Stimulated activated CD4-positive, alpha-beta T cell treated with anti-CD3 and anti-CD28 coated beads, Interleukin-1b, Interleukin-23, amount 100 ng/mL, for 1 hour (primary cell): ENCODE results near the gene SCAMP3.
"Not testable (repeated sequence)": the region's sequence is repeated elsewhere in the genome, so short reads cannot be mapped to it uniquely, and the experiment has no call there.

Experiments
- DNase-seq, 2 donors: peaks; one replicate each; pipeline ENCODE4 v3.0.0-alpha.2; 2020; ENCODE audit warnings: low read depth in 2 of 2

The SCAMP3 gene

DNA sequence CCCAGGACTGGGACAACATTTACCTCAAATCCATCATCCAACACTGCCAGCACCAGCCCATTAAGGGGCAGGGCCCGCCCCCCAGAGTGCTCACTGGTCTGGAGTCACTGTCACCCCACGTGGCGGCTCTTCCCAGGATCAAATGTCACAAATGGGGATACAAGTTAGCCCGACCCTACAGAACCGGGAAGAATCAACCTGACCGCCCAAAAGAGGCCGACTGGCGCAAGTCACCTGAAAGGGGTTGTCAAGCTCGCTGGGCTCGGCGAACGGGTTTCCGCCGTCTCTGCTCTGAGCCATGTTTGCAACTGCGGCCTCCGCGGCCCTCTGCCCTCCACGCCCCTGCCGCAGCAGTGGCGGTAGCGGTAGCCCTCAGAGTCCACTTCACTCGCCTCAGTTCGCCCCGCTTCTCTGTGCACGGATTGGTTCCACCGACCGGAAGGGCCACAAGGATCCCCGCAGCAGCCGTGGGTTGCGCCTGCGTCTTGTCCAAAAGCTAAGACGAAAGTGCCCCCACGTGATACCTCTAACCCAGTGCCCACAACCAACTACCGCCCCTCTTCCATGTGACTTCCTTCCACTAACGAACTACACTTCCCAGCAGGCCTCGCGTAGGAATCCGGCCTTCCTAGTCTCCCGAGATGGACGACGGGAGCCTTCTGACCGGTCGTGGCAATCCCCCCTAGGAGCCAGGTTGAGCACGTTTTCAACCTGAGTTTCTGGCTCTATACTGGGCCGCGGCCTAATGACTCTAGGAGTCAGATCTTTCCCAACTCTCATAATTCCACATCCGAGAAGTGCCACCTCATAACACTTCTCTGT lies at the start of gene SCAMP3:
TSS of gene SCAMP3 (minus strand) at position 509 of the 822 bp plus-strand sequence. CDS start at position 300, 209 bp downstream.
- peak; percentile 63 to 71 for DNase-seq

- DNase-seq, result no peak
Observed at GRCh38 chr1:155309423-155310021, 47.4 kb upstream of the SCAMP3 start.

DNA sequence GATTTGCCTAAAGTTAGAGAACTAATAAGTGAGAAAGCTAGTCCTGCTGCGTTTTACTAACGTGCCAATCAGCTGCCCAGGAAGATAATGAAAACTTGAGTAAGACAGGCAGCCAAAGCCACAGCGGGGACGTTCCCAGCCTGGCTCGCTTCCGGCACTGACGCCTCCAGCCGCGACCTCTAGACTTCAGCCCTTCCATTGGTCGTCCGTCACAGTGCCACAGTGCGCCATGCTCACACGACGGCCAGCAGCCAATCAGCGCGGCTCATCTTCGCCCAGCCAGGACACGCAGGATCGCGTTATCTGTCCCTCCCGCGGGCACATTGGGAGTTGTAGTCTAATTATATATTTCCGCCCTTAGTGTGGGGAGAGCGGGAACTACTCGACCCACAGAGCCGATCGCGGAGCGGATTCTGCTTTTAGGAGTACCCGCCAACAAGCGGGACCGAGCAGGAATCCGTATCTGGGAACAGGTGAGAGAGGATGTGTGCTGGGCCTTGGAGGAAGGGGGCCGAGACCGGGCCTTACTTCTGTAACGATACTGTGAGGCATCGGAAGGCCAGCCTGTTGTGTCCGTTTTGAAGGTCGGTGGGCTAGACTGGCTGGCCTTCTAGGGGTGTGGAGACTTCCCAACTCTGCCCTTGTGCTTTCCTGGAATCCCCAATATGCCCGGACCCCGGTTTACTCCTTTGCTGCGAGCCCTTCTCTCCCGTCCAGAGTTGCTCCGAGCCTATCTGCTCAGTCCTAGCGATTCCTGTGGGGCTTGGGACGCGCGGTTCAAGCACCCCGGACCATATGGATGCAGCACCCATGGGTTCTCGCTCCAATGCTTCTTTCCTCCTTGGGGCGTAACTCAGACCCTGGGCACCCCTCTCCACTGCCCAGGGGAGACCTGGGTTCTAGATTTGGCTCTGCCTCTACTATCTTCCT lies 46.6 kb upstream of the SCAMP3 start, which contains the start of gene FDPS:
TSS of gene FDPS (plus strand) at position 374 of the 930 bp plus-strand sequence. CDS start 924 bp downstream, outside the sequence.
- DNase-seq, result peak; percentile 86 to 93

- DNase-seq, result no peak
Observed at GRCh38 chr1:155307247-155307740, 45.1 kb upstream of the SCAMP3 start.

GRCh38 chr1:155305881-155306391 lies 43.8 kb upstream of the SCAMP3 start:
- DNase-seq, result no peak

DNA sequence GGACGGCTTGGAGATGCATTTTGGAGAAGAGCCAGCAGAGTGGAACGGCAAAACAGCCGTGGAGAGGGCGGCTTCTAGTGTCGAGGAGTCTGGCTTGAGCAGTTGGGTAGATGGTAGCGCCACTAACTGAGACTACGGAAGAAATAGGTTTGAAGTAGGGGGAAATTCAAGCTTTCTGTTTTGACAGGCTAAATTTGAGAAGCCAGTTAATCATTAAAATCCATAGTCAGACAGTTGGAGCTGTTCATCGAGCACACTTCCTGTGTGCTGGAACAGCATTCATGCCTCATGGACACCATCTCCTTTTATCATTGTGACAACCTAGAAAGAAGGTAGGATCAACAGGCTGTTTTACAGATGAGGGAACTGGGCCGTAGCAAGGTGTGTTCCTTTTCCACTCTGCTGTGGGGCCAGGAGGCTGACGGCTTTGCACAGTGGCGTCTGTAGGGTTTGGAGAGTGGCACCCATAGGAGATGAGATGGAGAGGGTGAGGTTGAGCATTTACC lies 42.5 kb upstream of the SCAMP3 start:
- no peak for DNase-seq

- no peak for DNase-seq
Observed at GRCh38 chr1:155301342-155301841, 39.2 kb upstream of the SCAMP3 start, which contains the start of gene PKLR. PKLR (minus strand) TSS chr1:155301438; CDS start chr1:155301395, 43 bp downstream.

DNA sequence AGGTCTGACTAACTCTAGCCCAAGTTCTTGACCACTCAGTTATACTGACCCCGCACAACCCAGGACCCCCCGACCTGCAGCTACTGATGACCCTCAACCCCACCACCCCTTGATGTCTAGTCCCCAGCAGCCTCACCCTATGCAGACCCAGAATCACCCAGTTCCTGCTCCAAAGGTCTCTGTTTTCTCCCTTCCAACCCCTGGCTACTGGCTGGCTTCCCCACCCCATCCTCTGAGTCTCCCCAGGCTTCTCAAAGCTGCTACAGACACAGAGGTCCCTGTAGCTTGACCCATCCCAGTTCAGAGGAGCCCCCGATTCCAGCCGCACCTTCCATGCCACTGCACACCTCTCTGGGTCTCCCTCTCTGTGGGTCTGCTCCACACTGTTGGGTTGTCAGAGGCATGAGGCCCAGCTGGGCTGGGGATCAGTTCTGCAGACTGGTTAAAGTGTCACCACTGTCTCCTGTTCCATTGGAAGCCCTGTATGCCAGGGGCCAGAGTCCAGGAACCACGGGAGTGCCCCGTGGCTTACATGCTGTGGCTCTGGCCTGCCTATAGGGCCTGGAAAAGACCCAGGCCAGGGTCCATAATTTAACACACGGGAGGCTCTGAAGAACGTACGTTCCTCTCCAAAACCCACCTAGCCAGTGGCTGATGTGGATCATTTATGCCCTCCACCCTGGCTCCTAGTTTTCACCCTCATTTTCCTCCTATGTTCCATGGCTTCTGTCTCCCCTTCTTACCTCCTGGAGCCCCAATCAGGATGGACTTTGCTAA lies 38.6 kb upstream of the SCAMP3 start:
- no peak for DNase-seq

GRCh38 chr1:155300024-155300423 lies 37.9 kb upstream of the SCAMP3 start:
- no peak for DNase-seq

DNA sequence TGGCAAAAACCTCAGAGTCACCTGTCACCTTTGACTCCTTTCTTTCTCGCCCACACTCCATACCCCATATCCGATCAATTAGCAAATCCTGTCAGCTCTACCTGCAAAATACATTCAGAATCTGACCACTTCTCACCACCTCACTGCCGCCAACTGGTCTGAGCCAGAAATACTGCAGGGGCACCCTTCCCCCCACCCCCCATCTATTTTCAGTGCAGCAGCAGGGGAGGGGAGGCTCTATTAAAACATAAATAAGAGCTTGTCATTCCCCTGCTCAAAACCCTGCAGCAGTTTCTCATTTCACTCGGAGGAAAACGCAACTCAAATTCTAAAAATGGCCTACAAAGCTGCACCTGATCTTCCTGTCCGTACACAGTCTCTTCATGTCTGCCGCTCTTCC lies 35.2 kb upstream of the SCAMP3 start:
- no peak for DNase-seq

DNA sequence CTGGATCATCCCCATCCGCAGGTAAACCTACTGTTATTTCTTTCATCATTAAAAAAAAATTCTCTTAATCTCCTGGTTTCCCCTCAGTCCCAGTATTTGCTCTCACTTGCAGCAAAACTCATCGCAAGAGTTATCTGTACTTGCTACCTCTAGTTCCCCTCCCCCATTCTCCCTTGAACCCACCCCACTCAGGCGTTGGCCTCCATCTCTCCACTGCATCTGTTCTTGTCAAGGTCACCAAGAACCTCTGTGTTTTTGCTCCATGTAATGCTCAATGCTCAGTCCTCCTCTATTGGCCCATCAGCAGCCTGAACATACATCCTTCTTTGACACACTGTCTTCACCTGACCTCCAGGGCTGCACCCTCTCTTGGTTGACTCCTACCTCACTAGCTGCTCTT lies 34.5 kb upstream of the SCAMP3 start:
- no peak for DNase-seq

GRCh38 chr1:155295942-155296267 lies 33.7 kb upstream of the SCAMP3 start:
- no peak for DNase-seq

GRCh38 chr1:155295183-155295941 lies 33.2 kb upstream of the SCAMP3 start:
- no peak for DNase-seq

DNA sequence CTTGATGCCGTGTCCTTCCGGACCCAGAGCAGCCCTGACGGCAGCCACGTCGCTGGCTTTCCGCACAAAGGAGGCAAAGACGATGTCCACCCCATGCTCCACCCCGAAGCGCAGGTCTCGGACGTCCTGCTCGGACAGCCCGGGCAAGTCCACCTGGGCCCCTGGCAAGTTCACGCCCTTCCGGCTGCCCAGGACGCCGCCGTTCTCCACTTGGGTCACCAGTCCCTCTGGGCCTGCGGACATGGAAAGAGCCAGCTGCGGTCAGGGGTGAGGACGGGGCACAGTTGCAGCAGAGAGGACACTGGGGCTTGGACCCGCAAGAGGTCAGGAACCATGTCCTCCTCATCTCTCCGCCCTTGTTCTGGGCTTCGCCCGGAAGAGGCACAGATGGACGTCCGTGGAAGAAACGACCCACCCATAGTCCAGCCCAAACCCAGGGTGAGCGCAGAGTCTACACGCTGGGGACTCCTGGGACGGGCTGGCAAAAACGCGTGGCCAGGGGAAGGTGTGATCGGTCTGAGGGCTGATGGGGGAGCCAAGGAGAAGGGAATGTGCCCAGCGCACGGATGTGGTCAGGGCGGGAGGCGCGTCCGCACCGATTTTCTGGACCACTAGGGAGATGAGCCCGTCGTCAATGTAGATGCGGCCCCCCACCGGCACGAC lies 32.5 kb upstream of the SCAMP3 start:
- DNase-seq, result no peak

GRCh38 chr1:155293086-155293749 lies 31.1 kb upstream of the SCAMP3 start:
- DNase-seq, result no peak

DNA sequence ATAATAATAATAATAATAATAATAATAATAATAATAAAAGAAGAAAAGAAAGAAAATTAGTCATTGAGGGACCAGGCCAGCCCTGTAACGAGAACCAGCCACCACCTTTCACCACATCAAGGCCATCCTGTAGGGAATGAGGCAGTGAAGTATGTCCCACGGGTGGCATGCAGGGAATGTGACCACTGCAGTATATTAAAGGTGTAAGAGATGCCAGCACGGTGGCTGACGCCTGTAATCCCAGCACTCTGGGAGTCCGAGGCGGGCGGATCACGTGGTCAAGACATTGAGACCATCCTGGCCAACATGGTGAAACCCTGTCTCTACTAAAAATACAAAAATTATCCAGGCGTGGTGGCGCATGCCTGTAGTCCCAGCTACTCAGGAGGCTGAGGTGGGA lies 28.8 kb upstream of the SCAMP3 start:
- not testable (repeated sequence) for DNase-seq

DNA sequence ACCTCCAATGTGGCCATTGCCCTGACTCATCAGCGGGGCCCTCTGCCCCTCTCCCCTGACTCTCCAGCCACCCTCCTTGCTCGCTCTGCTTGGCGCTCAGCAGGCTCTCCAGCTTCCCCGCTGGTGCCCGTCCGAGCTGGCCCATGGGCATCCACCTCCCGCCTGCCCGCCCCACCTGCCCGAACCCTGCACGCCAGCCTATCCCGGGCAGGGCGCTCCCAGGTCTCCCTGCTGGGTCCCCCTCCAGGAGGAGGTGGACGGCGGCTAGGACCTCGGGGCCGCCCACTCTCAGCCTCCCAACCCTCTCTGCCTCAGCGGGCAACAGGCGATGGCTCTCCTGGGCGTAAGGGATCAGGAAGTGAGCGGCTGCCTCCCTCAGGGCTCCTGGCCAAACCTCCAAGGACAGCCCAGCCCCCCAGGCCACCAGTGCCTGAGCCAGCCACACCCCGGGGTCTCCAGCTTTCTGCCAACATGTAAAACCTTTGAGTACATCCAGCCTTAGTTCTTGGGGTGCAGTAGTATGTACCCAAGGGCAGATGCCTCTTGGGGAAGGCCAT lies 25.9 kb upstream of the SCAMP3 start:
- DNase-seq, result no peak

- DNase-seq, result no peak
Observed at GRCh38 chr1:155286544-155286943, 24.4 kb upstream of the SCAMP3 start.
